ENCODE measurements around the gene RIPOR2. TPM values are rescaled to one million over a fixed set of nuclear protein-coding genes. Genes with fewer than 3 reads are reported as not detected.

The RIPOR2 gene
- total RNA-seq, 1 experiment from 2014 or later: 5.0 TPM

- no peak for DNase-seq
- H3K23me2 ChIP-seq (ENCODE audit: insufficient read length, low read depth, low read length, poor library complexity, severe bottlenecking): peaks cover 11% of the 10 kb centered on the region
- no peak overlapping the region for H3K23ac ChIP-seq (ENCODE audit: insufficient read length, low read depth, low read length)
- no peak overlapping the region for H2BK5ac ChIP-seq (ENCODE audit: insufficient read length, low read length)
- no peak overlapping the region for H3K27ac ChIP-seq (ENCODE audit: insufficient read length, low read depth, low read length)
- Mint-ChIP-seq H3K27ac (no peak overlapping the region), H3K4me1 (peaks cover 16% of the 10 kb centered on the region in 2 experiments), H3K27me3 (ENCODE audit: low read depth) (no peaks in the 10 kb centered on the region; the same call in 1 of the 2 replicates), H3K36me3 (ENCODE audit: insufficient read depth in 1 of 3, low read depth in 3 of 3) (peaks cover 12 to 50% (median 37%) of the 10 kb centered on the region in 3 experiments; a peak in 6 of 7 replicates), H3K4me3 (peak overlapping the region; percentile 35 to 99; a peak in 4 of 5 replicates), H3K9me3 (no peaks in the 10 kb centered on the region)
- peaks cover 3% of the 10 kb centered on the region for H3K79me1 ChIP-seq (ENCODE audit: insufficient read depth, low read depth, low read length, poor library complexity, severe bottlenecking)
- no peak overlapping the region for H3K56ac ChIP-seq (ENCODE audit: insufficient read length, low read depth, low read length)
- H2BK120ac ChIP-seq (ENCODE audit: low read depth, low read length, poor library complexity, severe bottlenecking): no peak overlapping the region
- no peaks in the 10 kb centered on the region for H3K27me3 ChIP-seq (ENCODE audit: insufficient read depth, low read length)
- H2BK15ac ChIP-seq (ENCODE audit: low read depth, low read length): no peak overlapping the region
- no peak overlapping the region for H3K18ac ChIP-seq (ENCODE audit: insufficient read length, low read depth, low read length)
- no peak overlapping the region for H4K8ac ChIP-seq (replicated peaks; ENCODE audit: insufficient read length, low read depth, low read length)
- no peak overlapping the region for H3T11ph ChIP-seq (ENCODE audit: low read length)
- no peak overlapping the region for H2BK20ac ChIP-seq (ENCODE audit: low read depth, low read length, poor library complexity, severe bottlenecking)
- H2AFZ ChIP-seq (ENCODE audit: low read length): no peak overlapping the region
- no peak overlapping the region for H3K14ac ChIP-seq (ENCODE audit: insufficient read depth, low read length)
- peaks cover 20% of the 10 kb centered on the region; the same call in 1 of the 2 replicates for H3K79me2 ChIP-seq (ENCODE audit: insufficient read depth, low read length)
- WGBS (ENCODE audit: extremely low coverage, insufficient read length, low lambda C conversion rate): no CpG with 5 or more reads among the region's 1 CpG
- no peak overlapping the region for H3K4ac ChIP-seq (ENCODE audit: low read depth, low read length)
- no peak overlapping the region for H2BK12ac ChIP-seq (ENCODE audit: insufficient read length, low read depth, low read length)
- H4K91ac ChIP-seq (ENCODE audit: insufficient read length, low read depth, low read length): no peak overlapping the region
- H3K9me3 ChIP-seq (ENCODE audit: control insufficient read depth, low read depth, low read length): no peaks in the 10 kb centered on the region
- no peak overlapping the region for H3K4me2 ChIP-seq (ENCODE audit: insufficient read depth, insufficient read length, low read length)
- H2AK5ac ChIP-seq (ENCODE audit: insufficient read length, low read length): no peak overlapping the region
- H4K20me1 ChIP-seq (ENCODE audit: control insufficient read depth, insufficient read depth, insufficient read length): no peaks in the 10 kb centered on the region
- H3K9ac ChIP-seq (ENCODE audit: extremely low read depth, insufficient read length, low read length): no peak overlapping the region
- no peak overlapping the region for H4K5ac ChIP-seq (ENCODE audit: insufficient read length, low read depth, low read length)
- no peak for TF ChIP-seq CTCF (conservative IDR thresholded peaks at IDR 0.05)
- no peaks in the 10 kb centered on the region for H3K4me1 ChIP-seq (ENCODE audit: insufficient read depth, low read length)
Observed at GRCh38 chr6:24777227-24777626, 158.5 kb downstream of the RIPOR2 start.

All from H9 (cell line).